ENCODE data around the gene SLC10A7. TPM values are rescaled to one million over a fixed set of nuclear protein-coding genes. Genes with fewer than 3 reads are reported as not detected.

SLC10A7 gene
- total RNA-seq, 1 donor from 2014 or later = 11.8 TPM

DNA sequence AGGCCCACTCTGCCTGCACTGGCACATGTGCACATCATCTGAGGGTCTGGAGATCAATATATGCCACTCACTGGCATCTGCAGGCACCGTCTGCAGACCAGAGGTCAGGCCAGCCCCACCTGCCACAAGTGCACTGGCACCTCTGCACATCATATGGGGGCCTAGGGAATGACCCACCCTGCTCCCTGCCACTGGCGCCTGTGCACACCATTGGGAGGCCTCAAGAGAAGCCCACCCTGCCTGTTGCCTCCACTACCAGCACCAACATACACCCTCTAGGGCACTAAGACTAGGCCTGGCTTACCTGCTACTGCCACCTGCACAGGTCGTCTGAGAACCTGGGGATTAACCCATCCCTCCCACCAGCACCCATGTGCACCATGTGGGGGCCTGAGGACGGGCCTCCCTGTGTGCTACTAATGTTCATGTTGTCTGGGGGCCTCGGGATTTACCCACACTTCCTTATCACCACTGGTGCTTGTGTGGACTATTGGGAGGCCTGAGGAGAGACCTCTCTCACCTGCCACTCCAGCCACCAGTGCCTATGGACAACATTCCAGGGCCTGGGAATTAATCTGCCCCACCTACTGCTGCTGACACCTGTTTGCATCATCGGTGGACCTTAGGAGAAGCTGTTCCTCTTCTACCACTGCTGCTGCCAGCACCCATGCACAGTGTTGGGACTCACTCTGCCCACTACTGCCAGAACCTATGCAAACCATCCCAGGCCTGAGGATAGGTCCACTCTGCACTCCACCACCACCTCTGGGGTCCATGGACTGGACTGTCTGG lies 193.7 kb downstream of the SLC10A7 start:
- no peaks in the 10 kb centered on the region for H3K36me3 Mint-ChIP-seq (ENCODE audit: low read depth, unreplicated experiment)
- H3K27me3 Mint-ChIP-seq (ENCODE audit: unreplicated experiment) = no peaks in the 10 kb centered on the region
- no peak for DNase-seq (ENCODE audit: low spot score)
- TF ChIP-seq, protein P1, sequence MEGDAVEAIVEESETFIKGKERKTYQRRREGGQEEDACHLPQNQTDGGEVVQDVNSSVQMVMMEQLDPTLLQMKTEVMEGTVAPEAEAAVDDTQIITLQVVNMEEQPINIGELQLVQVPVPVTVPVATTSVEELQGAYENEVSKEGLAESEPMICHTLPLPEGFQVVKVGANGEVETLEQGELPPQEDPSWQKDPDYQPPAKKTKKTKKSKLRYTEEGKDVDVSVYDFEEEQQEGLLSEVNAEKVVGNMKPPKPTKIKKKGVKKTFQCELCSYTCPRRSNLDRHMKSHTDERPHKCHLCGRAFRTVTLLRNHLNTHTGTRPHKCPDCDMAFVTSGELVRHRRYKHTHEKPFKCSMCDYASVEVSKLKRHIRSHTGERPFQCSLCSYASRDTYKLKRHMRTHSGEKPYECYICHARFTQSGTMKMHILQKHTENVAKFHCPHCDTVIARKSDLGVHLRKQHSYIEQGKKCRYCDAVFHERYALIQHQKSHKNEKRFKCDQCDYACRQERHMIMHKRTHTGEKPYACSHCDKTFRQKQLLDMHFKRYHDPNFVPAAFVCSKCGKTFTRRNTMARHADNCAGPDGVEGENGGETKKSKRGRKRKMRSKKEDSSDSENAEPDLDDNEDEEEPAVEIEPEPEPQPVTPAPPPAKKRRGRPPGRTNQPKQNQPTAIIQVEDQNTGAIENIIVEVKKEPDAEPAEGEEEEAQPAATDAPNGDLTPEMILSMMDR (IDR thresholded peaks at IDR 0.05; ENCODE audit: unreplicated experiment) = no peak
- H3K9me3 Mint-ChIP-seq (ENCODE audit: unreplicated experiment) = no peaks in the 10 kb centered on the region
- H3K27ac Mint-ChIP-seq (ENCODE audit: unreplicated experiment) = no peak overlapping the region
- no peaks in the 10 kb centered on the region for H3K4me1 Mint-ChIP-seq (ENCODE audit: unreplicated experiment)
- H3K4me3 Mint-ChIP-seq (ENCODE audit: unreplicated experiment) = no peak overlapping the region

- peaks cover 3% of the 10 kb centered on the region for H3K36me3 Mint-ChIP-seq (ENCODE audit: low read depth, unreplicated experiment)
- TF ChIP-seq, protein P1 (IDR thresholded peaks at IDR 0.05; ENCODE audit: unreplicated experiment) = no peak
- no peak overlapping the region for H3K27ac Mint-ChIP-seq (ENCODE audit: unreplicated experiment)
- DNase-seq (ENCODE audit: low spot score) = no peak
- no peak overlapping the region for H3K4me3 Mint-ChIP-seq (ENCODE audit: unreplicated experiment)
- no peaks in the 10 kb centered on the region for H3K27me3 Mint-ChIP-seq (ENCODE audit: unreplicated experiment)
- H3K4me1 Mint-ChIP-seq (ENCODE audit: unreplicated experiment) = peaks cover 2% of the 10 kb centered on the region
- no peaks in the 10 kb centered on the region for H3K9me3 Mint-ChIP-seq (ENCODE audit: unreplicated experiment)
These were observed 202.8 kb downstream of the SLC10A7 start for GRCh38 chr4:146318894-146319293.

DNA sequence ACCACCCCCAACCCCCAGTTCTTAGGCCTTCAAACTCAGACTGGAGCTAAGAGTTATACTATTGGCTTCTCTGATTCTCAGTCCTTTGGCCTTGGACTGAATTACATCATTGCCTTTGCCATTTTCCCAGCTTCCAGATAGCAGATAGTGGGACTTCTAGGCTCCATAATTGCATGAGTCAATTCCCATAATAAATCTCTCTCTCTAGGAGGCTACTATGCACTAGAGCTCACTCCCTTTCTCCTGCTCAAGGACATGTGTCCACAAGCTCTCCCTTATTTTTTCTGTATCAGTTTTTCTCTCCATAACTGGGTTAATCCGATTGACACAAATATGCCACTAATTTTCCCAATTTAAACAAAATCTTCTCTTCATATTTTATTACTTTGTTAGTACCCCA lies 204.0 kb downstream of the SLC10A7 start:
- no peak overlapping the region for H3K4me3 Mint-ChIP-seq (ENCODE audit: unreplicated experiment)
- H3K36me3 Mint-ChIP-seq (ENCODE audit: low read depth, unreplicated experiment) = peaks cover 5% of the 10 kb centered on the region
- TF ChIP-seq, protein P1 (IDR thresholded peaks at IDR 0.05; ENCODE audit: unreplicated experiment) = no peak
- H3K4me1 Mint-ChIP-seq (ENCODE audit: unreplicated experiment) = peaks cover 2% of the 10 kb centered on the region
- H3K9me3 Mint-ChIP-seq (ENCODE audit: unreplicated experiment) = no peaks in the 10 kb centered on the region
- no peak for DNase-seq (ENCODE audit: low spot score)
- H3K27ac Mint-ChIP-seq (ENCODE audit: unreplicated experiment) = no peak overlapping the region
- H3K27me3 Mint-ChIP-seq (ENCODE audit: unreplicated experiment) = no peaks in the 10 kb centered on the region

- Mint-ChIP-seq H3K4me1 (ENCODE audit: unreplicated experiment) (peaks cover 25% of the 10 kb centered on the region), H3K27me3 (ENCODE audit: unreplicated experiment) (peaks cover 2% of the 10 kb centered on the region), H3K27ac (ENCODE audit: unreplicated experiment) (no peak overlapping the region), H3K4me3 (ENCODE audit: unreplicated experiment) (no peak overlapping the region), H3K9me3 (ENCODE audit: unreplicated experiment) (no peaks in the 10 kb centered on the region), H3K36me3 (ENCODE audit: low read depth, unreplicated experiment) (peaks cover 5% of the 10 kb centered on the region)
- TF ChIP-seq, protein P1 (IDR thresholded peaks at IDR 0.05; ENCODE audit: unreplicated experiment) = no peak
- DNase-seq (ENCODE audit: low spot score) = no peak
These were observed 206.6 kb downstream of the SLC10A7 start for GRCh38 chr4:146315184-146315583.

GRCh38 chr4:146311238-146311970 lies 210.3 kb downstream of the SLC10A7 start:
- DNase-seq (ENCODE audit: low spot score) = peak; percentile 34
- Mint-ChIP-seq H3K4me3 (ENCODE audit: unreplicated experiment) (peak overlapping the region; percentile 3), H3K27me3 (ENCODE audit: unreplicated experiment) (peaks cover 2% of the 10 kb centered on the region), H3K36me3 (ENCODE audit: low read depth, unreplicated experiment) (peaks cover 5% of the 10 kb centered on the region), H3K9me3 (ENCODE audit: unreplicated experiment) (no peaks in the 10 kb centered on the region), H3K27ac (ENCODE audit: unreplicated experiment) (peak overlapping the region; percentile 85), H3K4me1 (ENCODE audit: unreplicated experiment) (peaks cover 55% of the 10 kb centered on the region)
- TF ChIP-seq, protein P1 (IDR thresholded peaks at IDR 0.05; ENCODE audit: unreplicated experiment) = no peak
